Parathyroid adenoma (tissue), 2 donors: ENCODE results near the gene MRPL44.

Source experiments
- H2AFZ ChIP-seq: fragments of 300-600 bp; sonication (generic); one replicate; pipeline ENCODE4 v1.7.0; 2017; ENCODE audit warnings: antibody characterized with exemption, mild to moderate bottlenecking
- H3K27ac ChIP-seq: fragments of 300-600 bp; sonication (generic); one replicate; pipeline ENCODE4 v1.7.0; 2017
- H3K27me3 ChIP-seq: fragments of 300-600 bp; sonication (generic); one replicate; pipeline ENCODE4 v1.7.0; 2017; ENCODE audit warnings: low read length; ENCODE audit not compliant: control insufficient read depth, insufficient read depth
- H3K36me3 ChIP-seq: fragments of 300-600 bp; sonication (generic); one replicate; pipeline ENCODE4 v1.7.0; 2017; ENCODE audit warnings: low read length; ENCODE audit not compliant: control insufficient read depth, insufficient read depth
- H3K4me1 ChIP-seq: fragments of 300-600 bp; sonication (generic); one replicate; pipeline ENCODE4 v1.7.0; 2017; ENCODE audit warnings: control low read depth
- H3K4me2 ChIP-seq: fragments of 300-600 bp; sonication (generic); one replicate; pipeline ENCODE4 v1.7.0; 2017; ENCODE audit warnings: low read length
- H3K4me3 ChIP-seq: fragments of 300-600 bp; sonication (generic); one replicate; pipeline ENCODE4 v1.7.0; 2017; ENCODE audit warnings: low read depth, low read length
- H3K79me2 ChIP-seq: fragments of 300-600 bp; sonication (generic); one replicate; pipeline ENCODE4 v1.7.0; 2017; ENCODE audit warnings: control low read depth
- H3K9ac ChIP-seq: fragments of 300-600 bp; sonication (generic); one replicate; pipeline ENCODE4 v1.7.0; 2017; ENCODE audit warnings: mild to moderate bottlenecking
- H3K9me3 ChIP-seq: fragments of 300-600 bp; sonication (generic); one replicate; pipeline ENCODE4 v1.7.0; 2017; ENCODE audit warnings: low read length; ENCODE audit not compliant: control insufficient read depth
- CTCF ChIP-seq: fragments of 300-600 bp; sonication (generic); IDR thresholded peaks from one replicate; pipeline ENCODE4 v1.7.0; 2017; ENCODE audit warnings: antibody characterized with exemption, mild to moderate bottlenecking
- donor health status: primary hyperparathyroidism.

The MRPL44 gene

DNA sequence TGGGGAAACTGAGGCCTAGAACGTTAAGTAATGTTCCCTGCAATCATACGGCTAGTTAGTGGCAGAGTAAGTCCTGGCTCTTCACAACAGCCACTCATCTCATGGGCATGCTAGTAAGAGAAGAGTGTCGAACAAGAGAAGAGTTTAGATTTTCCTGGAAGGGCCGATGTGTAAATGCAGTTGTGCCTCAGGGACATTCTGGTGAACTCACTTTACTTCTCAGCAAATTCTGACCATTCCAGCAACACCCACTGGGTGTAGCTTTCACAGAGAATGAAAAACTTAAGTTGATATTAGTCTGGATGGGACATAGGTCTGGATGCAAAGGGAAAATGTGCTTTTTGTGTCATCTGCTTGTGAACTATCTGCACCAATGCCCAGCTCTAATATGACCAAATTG is 23.5 kb downstream of the MRPL44 start:
- Histone ChIP-seq H3K4me3 (no peak overlapping the region), H3K9me3 (no peaks in the 10 kb centered on the region), H3K27ac (no peak overlapping the region), H3K36me3 (no peaks in the 10 kb centered on the region), H2AFZ (no peak overlapping the region), H3K4me1 (no peaks in the 10 kb centered on the region), H3K9ac (no peak overlapping the region), H3K27me3 (no peaks in the 10 kb centered on the region), H3K4me2 (no peak overlapping the region), H3K79me2 (no peaks in the 10 kb centered on the region)
- TF ChIP-seq CTCF: no peak

- H3K27me3 ChIP-seq: no peaks in the 10 kb centered on the region
- H3K79me2 ChIP-seq: no peaks in the 10 kb centered on the region
- H2AFZ ChIP-seq: no peak overlapping the region
- H3K4me2 ChIP-seq: no peak overlapping the region
- no peaks in the 10 kb centered on the region for H3K9me3 ChIP-seq
- no peak overlapping the region for H3K9ac ChIP-seq
- no peaks in the 10 kb centered on the region for H3K4me1 ChIP-seq
- no peak overlapping the region for H3K27ac ChIP-seq
- H3K36me3 ChIP-seq: no peaks in the 10 kb centered on the region
- no peak for TF ChIP-seq CTCF
- H3K4me3 ChIP-seq: no peak overlapping the region
Observed at GRCh38 chr2:223981241-223981640, 24.0 kb downstream of the MRPL44 start.

- no peaks in the 10 kb centered on the region for H3K27me3 ChIP-seq
Observed at GRCh38 chr2:223989206-223989855, 32.1 kb downstream of the MRPL44 start.

DNA sequence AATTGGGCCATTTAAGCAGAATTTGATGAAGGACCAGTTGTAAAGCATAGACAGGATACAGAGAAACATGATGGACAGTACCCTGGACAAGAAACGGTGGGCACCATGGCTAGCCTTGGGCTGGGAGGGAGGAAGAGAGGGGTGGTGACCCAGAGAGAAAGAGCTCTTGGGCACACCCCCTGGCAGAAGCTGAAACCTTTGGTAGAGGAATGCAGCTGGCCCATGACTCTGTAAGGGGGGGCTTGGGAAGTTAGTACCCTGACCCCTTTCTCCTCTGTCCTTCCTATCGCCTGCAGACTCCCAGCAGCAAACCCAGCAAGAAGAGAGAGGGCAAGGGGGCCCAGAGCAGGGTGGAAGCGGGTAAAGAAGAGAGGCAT is 32.6 kb downstream of the MRPL44 start:
- peak overlapping the region; percentile 85 for H2AFZ ChIP-seq
- H3K4me2 ChIP-seq: peak overlapping the region; percentile 43
- peak overlapping the region; percentile 33 for H3K27ac ChIP-seq
- no peaks in the 10 kb centered on the region for H3K36me3 ChIP-seq
- no peak for TF ChIP-seq CTCF
- no peak overlapping the region for H3K9ac ChIP-seq
- H3K4me3 ChIP-seq: no peak overlapping the region
- no peaks in the 10 kb centered on the region for H3K79me2 ChIP-seq
- no peaks in the 10 kb centered on the region for H3K4me1 ChIP-seq
- H3K27me3 ChIP-seq: no peaks in the 10 kb centered on the region
- H3K9me3 ChIP-seq: no peaks in the 10 kb centered on the region

More at GRCh38 chr2:223989206-223989855, 32.1 kb downstream of the MRPL44 start:
- no peak overlapping the region for H3K4me3 ChIP-seq
- peak overlapping the region; percentile 85 for H2AFZ ChIP-seq
- H3K4me1 ChIP-seq: no peaks in the 10 kb centered on the region
- peak; percentile 33 for TF ChIP-seq CTCF
- H3K9ac ChIP-seq: no peak overlapping the region
- no peaks in the 10 kb centered on the region for H3K79me2 ChIP-seq
- no peaks in the 10 kb centered on the region for H3K36me3 ChIP-seq
- H3K4me2 ChIP-seq: peak overlapping the region; percentile 43
- H3K27ac ChIP-seq: peak overlapping the region; percentile 33
- no peaks in the 10 kb centered on the region for H3K9me3 ChIP-seq

- no peak overlapping the region for H3K4me2 ChIP-seq
- H2AFZ ChIP-seq: peak overlapping the region; percentile 33
- H3K4me3 ChIP-seq: no peak overlapping the region
- no peaks in the 10 kb centered on the region for H3K9me3 ChIP-seq
- H3K9ac ChIP-seq: no peak overlapping the region
- no peaks in the 10 kb centered on the region for H3K79me2 ChIP-seq
- no peak overlapping the region for H3K27ac ChIP-seq
- no peaks in the 10 kb centered on the region for H3K4me1 ChIP-seq
- no peak for TF ChIP-seq CTCF
- no peaks in the 10 kb centered on the region for H3K27me3 ChIP-seq
- no peaks in the 10 kb centered on the region for H3K36me3 ChIP-seq
Observed at GRCh38 chr2:223991611-223992010, 34.3 kb downstream of the MRPL44 start.
